Hepatocyte (in vitro differentiated cells): ENCODE results near the gene AKAP6. TPM values are rescaled to one million over a fixed set of nuclear protein-coding genes. Genes with fewer than 3 reads are reported as not detected.
A peak's percentile ranks its signal among the peaks of the same experiment; 100 is the strongest.

Experiments used
- DNase-seq: peaks from one replicate; pipeline ENCODE4 v3.0.0-alpha.2; 2016; ENCODE audit warnings: low spot score
- H2AFZ ChIP-seq: fragments of 200-600 bp; sonication (generic); 2 replicates; pipeline ENCODE4 v1.6.0; 2016; ENCODE audit warnings: antibody characterized with exemption, mild to moderate bottlenecking
- H3K27ac ChIP-seq: fragments of 200-600 bp; sonication (generic); 2 replicates; pipeline ENCODE4 v1.5.1; 2016; ENCODE audit warnings: mild to moderate bottlenecking
- H3K27me3 ChIP-seq: fragments of 200-600 bp; sonication (generic); 2 replicates; pipeline ENCODE4 v1.6.1; 2016
- H3K36me3 ChIP-seq: fragments of 200-600 bp; sonication (generic); replicated peaks from 2 replicates; pipeline ENCODE4 v1.5.1; 2016; ENCODE audit warnings: low read depth; ENCODE audit not compliant: insufficient read depth
- H3K4me1 ChIP-seq: fragments of 200-600 bp; sonication (generic); 2 replicates; pipeline ENCODE4 v1.5.1; 2016; ENCODE audit warnings: mild to moderate bottlenecking, moderate library complexity; ENCODE audit not compliant: insufficient read depth
- H3K4me2 ChIP-seq: fragments of 200-600 bp; sonication (generic); 2 replicates; pipeline ENCODE4 v1.6.0; 2016
- H3K4me3 ChIP-seq: fragments of 200-600 bp; sonication (generic); 2 replicates; pipeline ENCODE4 v1.5.1; 2016; ENCODE audit warnings: mild to moderate bottlenecking
- H3K79me2 ChIP-seq: fragments of 200-600 bp; sonication (generic); 2 replicates; pipeline ENCODE4 v1.6.0; 2017; ENCODE audit warnings: mild to moderate bottlenecking
- H3K9me2 ChIP-seq: fragments of 200-600 bp; sonication (generic); replicated peaks from 2 replicates; pipeline ENCODE4 v1.6.0; 2017; ENCODE audit warnings: mild to moderate bottlenecking; ENCODE audit not compliant: insufficient read depth
- H3K9me3 ChIP-seq: fragments of 200-600 bp; sonication (generic); 2 replicates; pipeline ENCODE4 v1.5.1; 2016; ENCODE audit warnings: low read depth, mild to moderate bottlenecking
- H4K20me1 ChIP-seq: fragments of 200-600 bp; sonication (generic); 2 replicates; pipeline ENCODE4 v1.6.0; 2016; ENCODE audit warnings: mild to moderate bottlenecking; ENCODE audit not compliant: insufficient read depth, poor library complexity, severe bottlenecking
- EZH2 ChIP-seq: fragments of 200-600 bp; sonication (generic); IDR thresholded peaks from 2 replicates; pipeline ENCODE4 v1.6.1; 2016; ENCODE audit warnings: antibody characterized with exemption, mild to moderate bottlenecking, borderline replicate concordance
- EZH2phosphoT487 ChIP-seq: fragments of 200-600 bp; sonication (generic); IDR thresholded peaks from one replicate; pipeline ENCODE4 v1.6.1; 2018; ENCODE audit warnings: antibody characterized with exemption, mild to moderate bottlenecking, low read depth, moderate library complexity; ENCODE audit not compliant: unreplicated experiment, severe bottlenecking
- WGBS: methylation state at CpG from one replicate; pipeline ENCODE4 v1.1.6; 2016; ENCODE audit warnings: low lambda C conversion rate; ENCODE audit errors: missing lambda C conversion rate; 5-methylcytosine and 5-hydroxymethylcytosine counted together
- polyA plus RNA-seq: library from polyadenylated mRNA; unstranded; fragments of >200 nt; fragmentation: Nextera tagmentation; extraction: Ambion mirVana; gene quantifications from 2 replicates; pipeline ENCODE4 v1.2.1, GENCODE V29; 2016
- total RNA-seq: library from RNA; depleted of rRNA; stranded (reverse); fragments of >200 nt; gene quantifications from 2 replicates; pipeline ENCODE4 v1.2.3, GENCODE V29; 2014
- TF ChIP-seq, protein P1 (sequence below): fragments of 200-600 bp; sonication (generic); IDR thresholded peaks from 2 replicates; pipeline ENCODE4 v1.5.1; 2016; ENCODE audit warnings: antibody characterized with exemption, mild to moderate bottlenecking; ENCODE audit not compliant: poor library complexity

The AKAP6 gene
- total and polyA plus RNA-seq, 2 experiments from 2014 or later = 1.1 to 2.1 TPM

DNA sequence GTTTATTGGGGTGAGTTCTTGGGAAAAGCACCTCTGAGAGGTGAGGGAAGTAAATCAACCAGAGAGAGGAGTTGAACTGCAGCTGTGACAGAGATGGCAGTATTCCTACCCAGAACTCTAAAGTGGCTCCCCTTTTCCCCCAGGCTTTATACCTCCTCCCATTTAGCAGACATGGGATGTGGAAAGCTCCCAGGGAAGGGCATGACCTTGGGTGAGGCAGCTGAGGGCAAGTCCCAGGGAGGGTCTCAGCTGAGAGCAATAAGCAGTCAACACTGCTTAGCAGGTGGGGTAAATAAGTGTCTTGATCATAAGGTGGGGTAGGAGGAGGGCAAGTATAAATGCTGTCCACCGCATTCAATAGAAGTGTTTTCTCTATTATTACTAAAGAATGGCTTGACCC, 143.0 kb downstream of the AKAP6 start:
- no peak for DNase-seq
- H3K27ac ChIP-seq = peak overlapping the region; percentile 78
- H3K4me3 ChIP-seq = no peak overlapping the region
- H3K9me3 ChIP-seq = no peaks in the 10 kb centered on the region
- no peaks in the 10 kb centered on the region for H4K20me1 ChIP-seq
- H3K4me2 ChIP-seq = no peak overlapping the region
- H3K4me1 ChIP-seq = peaks cover 31% of the 10 kb centered on the region
- no peak overlapping the region for H2AFZ ChIP-seq
- no peaks in the 10 kb centered on the region for H3K79me2 ChIP-seq
- WGBS = 89% methylated on average over 1 of the region's 1 CpG
- TF ChIP-seq, protein P1, sequence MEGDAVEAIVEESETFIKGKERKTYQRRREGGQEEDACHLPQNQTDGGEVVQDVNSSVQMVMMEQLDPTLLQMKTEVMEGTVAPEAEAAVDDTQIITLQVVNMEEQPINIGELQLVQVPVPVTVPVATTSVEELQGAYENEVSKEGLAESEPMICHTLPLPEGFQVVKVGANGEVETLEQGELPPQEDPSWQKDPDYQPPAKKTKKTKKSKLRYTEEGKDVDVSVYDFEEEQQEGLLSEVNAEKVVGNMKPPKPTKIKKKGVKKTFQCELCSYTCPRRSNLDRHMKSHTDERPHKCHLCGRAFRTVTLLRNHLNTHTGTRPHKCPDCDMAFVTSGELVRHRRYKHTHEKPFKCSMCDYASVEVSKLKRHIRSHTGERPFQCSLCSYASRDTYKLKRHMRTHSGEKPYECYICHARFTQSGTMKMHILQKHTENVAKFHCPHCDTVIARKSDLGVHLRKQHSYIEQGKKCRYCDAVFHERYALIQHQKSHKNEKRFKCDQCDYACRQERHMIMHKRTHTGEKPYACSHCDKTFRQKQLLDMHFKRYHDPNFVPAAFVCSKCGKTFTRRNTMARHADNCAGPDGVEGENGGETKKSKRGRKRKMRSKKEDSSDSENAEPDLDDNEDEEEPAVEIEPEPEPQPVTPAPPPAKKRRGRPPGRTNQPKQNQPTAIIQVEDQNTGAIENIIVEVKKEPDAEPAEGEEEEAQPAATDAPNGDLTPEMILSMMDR = no peak
- TF ChIP-seq EZH2phosphoT487 (no peak), EZH2 (no peak)
- no peaks in the 10 kb centered on the region for H3K36me3 ChIP-seq
- no peaks in the 10 kb centered on the region for H3K27me3 ChIP-seq
- no peaks in the 10 kb centered on the region for H3K9me2 ChIP-seq

DNA sequence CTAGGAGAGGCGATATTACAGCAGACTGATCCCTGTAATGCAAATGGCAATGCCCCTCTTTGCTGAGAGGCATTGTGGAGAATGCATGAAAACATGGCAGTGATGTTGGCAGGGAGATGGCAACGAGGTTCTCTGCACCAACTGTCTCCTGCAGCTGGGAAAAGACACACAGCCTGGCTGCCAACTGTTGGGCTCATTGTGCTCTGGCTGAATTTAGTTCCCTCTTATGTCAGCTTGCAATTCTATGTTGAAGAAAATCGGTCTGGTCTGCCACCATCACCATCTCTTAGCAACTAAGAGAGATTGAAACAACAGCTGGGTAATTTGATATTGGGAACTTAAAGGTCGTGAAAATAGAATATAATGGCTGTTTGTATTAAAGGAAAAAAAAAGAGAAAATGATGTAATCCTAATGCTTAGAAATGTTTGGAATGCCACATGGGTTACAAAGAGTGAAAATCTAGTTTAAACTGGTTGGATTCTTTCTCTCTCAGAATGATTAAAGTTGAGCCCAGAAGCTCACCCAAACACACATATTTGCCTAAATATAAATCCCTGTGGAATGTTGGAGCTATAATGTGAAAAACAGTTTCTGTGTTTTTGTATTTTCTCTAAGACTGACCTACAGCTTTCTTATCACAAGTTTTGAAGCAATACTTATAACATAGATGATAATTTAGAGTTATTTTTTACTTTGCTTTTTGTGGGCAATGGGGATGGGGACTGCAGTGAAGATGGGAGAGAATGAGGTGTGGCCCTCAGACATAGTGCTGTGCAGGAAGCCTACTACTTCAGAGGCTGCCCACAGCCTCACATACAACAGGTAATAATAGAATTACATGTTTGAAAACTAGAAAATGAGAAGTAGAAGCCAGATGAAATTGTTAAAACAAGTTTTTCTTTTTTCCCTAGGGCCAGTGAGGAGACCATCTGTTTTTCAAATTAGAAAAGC, 143.7 kb downstream of the AKAP6 start:
- H3K36me3 ChIP-seq = no peaks in the 10 kb centered on the region
- DNase-seq = no peak
- TF ChIP-seq, protein P1 = no peak
- TF ChIP-seq EZH2 = no peak
- TF ChIP-seq EZH2phosphoT487 = no peak
- peak overlapping the region; percentile 47 for H3K4me2 ChIP-seq
- H3K79me2 ChIP-seq = no peaks in the 10 kb centered on the region
- 58% methylated on average over 4 of the region's 4 CpGs for WGBS
- H3K9me3 ChIP-seq = no peaks in the 10 kb centered on the region
- no peak overlapping the region for H2AFZ ChIP-seq
- H3K4me1 ChIP-seq = peaks cover 31% of the 10 kb centered on the region
- peak overlapping the region; percentile 78 for H3K27ac ChIP-seq
- H3K4me3 ChIP-seq = no peak overlapping the region
- no peaks in the 10 kb centered on the region for H4K20me1 ChIP-seq
- H3K9me2 ChIP-seq = no peaks in the 10 kb centered on the region
- H3K27me3 ChIP-seq = no peaks in the 10 kb centered on the region

DNA sequence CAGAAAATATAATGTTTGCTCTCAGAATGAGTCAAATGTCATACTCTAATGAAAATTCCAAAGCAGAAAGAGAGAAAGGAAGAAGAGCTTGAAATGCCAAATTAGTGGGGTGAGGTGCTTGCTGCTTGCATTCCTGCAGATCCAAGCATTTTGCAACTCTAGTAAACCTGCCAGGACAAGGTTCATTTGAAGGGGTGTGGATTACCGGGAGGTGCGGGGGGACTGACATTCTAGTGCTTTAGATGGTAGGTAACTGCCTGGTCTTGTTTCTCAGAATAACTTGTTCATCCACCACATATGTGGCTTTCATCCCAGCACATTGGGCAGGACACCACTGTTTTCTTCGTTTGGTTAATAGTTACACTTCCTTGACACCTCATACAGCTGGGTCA, 144.4 kb downstream of the AKAP6 start:
- H3K79me2 ChIP-seq = no peaks in the 10 kb centered on the region
- no peaks in the 10 kb centered on the region for H3K9me3 ChIP-seq
- peak; percentile 36 for DNase-seq
- H3K4me3 ChIP-seq = no peak overlapping the region
- no peaks in the 10 kb centered on the region for H4K20me1 ChIP-seq
- H3K36me3 ChIP-seq = no peaks in the 10 kb centered on the region
- H2AFZ ChIP-seq = no peak overlapping the region
- TF ChIP-seq EZH2 (no peak), EZH2phosphoT487 (no peak)
- TF ChIP-seq, protein P1 = no peak
- peak overlapping the region; percentile 78 for H3K27ac ChIP-seq
- WGBS = 34% methylated on average over 3 of the region's 3 CpGs
- no peaks in the 10 kb centered on the region for H3K27me3 ChIP-seq
- H3K4me2 ChIP-seq = peak overlapping the region; percentile 47
- no peaks in the 10 kb centered on the region for H3K9me2 ChIP-seq
- peaks cover 31% of the 10 kb centered on the region for H3K4me1 ChIP-seq
